Hematopoietic multipotent progenitor cell treated with erythropoietin and hydrocortisone succinate and interleukin-3 and kit ligand, for 15 days (in vitro differentiated cells): ENCODE results near the gene GOLGA5.

ENCODE experiments used
- DNase-seq: peaks from one replicate; pipeline ENCODE4 v3.0.0-alpha.2; 2015; ENCODE audit warnings: low spot score

Gene GOLGA5

GRCh38 chr14:92880851-92881250 lies 86.7 kb downstream of the GOLGA5 start:
- no peak for DNase-seq

- no peak for DNase-seq
Observed at GRCh38 chr14:92883066-92883465, 89.0 kb downstream of the GOLGA5 start.

- no peak for DNase-seq
Observed at GRCh38 chr14:92884410-92884809, 90.3 kb downstream of the GOLGA5 start.

GRCh38 chr14:92885279-92886061 lies 91.4 kb downstream of the GOLGA5 start:
- no peak for DNase-seq

GRCh38 chr14:92886337-92886736 lies 92.2 kb downstream of the GOLGA5 start:
- no peak for DNase-seq

- DNase-seq, result no peak
Observed at GRCh38 chr14:92887157-92887556, 93.1 kb downstream of the GOLGA5 start.

- DNase-seq, result no peak
Observed at GRCh38 chr14:92888896-92889295, 94.8 kb downstream of the GOLGA5 start.
